A549 (cell line): ENCODE results near the gene VPS51. TPM values are rescaled to one million over a fixed set of nuclear protein-coding genes. Genes with fewer than 3 reads are reported as not detected.
A peak's percentile ranks its signal among the peaks of the same experiment; 100 is the strongest.

Experiments
- ATAC-seq, 2 experiments: fragments of 200-7000 bp in 1 of 2; fragments of >200 bp in 1 of 2; cut with Nextera tagmentation in 1 of 2; cut with Tn5 transposase in 1 of 2; 3 replicates each; pipeline versions ENCODE4 v1.8.0 to v1.9.1; 2018 to 2020; ENCODE audit warnings: mild to moderate bottlenecking in 1 of 2, moderate library complexity in 1 of 2
- CTCF ChIA-PET: fragments of 300-600 bp; sonication (Branson Sonifier 250); formaldehyde crosslinking; extraction: SDS; loops from one replicate; lab custom pipeline; 2021; ENCODE audit warnings: antibody characterized with exemption, inconsistent platforms; lab: Yijun Ruan, JAX
- POLR2A ChIA-PET: fragments of 350-600 bp; formaldehyde crosslinking; extraction: SDS; loops from one replicate; lab custom pipeline; 2021; ENCODE audit warnings: antibody characterized with exemption, inconsistent platforms; lab: Yijun Ruan, JAX
- DNase-seq, 2 experiments: peaks; one replicate each; pipeline versions ENCODE4 v3.0.0 to v3.0.0-alpha.2; 2011 to 2016; ENCODE audit warnings: low read depth in 1 of 2, low spot score in 1 of 2
- FAIRE-seq: peaks from 2 replicates; lab custom pipeline; 2011; peaks lifted over from hg19 to GRCh38; lab: Jason Lieb, UNC
- H3K27ac ChIP-seq, 2 experiments: fragments of >200 bp; sonication (Bioruptor Twin); formaldehyde crosslinking; 3 replicates each; pipeline ENCODE4 v1.5.1; 2016 to 2017
- H3K4me1 ChIP-seq: fragments of >200 bp; sonication (Bioruptor Twin); formaldehyde crosslinking; 3 replicates; pipeline ENCODE4 v1.6.1; 2016
- H3K4me2 ChIP-seq: fragments of >200 bp; sonication (Bioruptor Twin); formaldehyde crosslinking; 3 replicates; pipeline ENCODE4 v1.6.1; 2016
- H3K4me3 ChIP-seq: fragments of >200 bp; sonication (Bioruptor Twin); formaldehyde crosslinking; 3 replicates; pipeline ENCODE4 v1.5.1; 2016
- H3K9me3 ChIP-seq: fragments of >200 bp; sonication (Bioruptor Twin); formaldehyde crosslinking; 3 replicates; pipeline ENCODE4 v1.6.1; 2016
- CBX8 ChIP-seq: fragments of 200-600 bp; sonication (generic); IDR thresholded peaks from 2 replicates; pipeline ENCODE4 v1.6.1; 2016
- CHD4 ChIP-seq: fragments of 200-600 bp; sonication (generic); IDR thresholded peaks from 2 replicates; pipeline ENCODE4 v1.6.1; 2016; ENCODE audit warnings: antibody characterized with exemption, mild to moderate bottlenecking, borderline replicate concordance
- CTCF ChIP-seq: fragments of >200 bp; sonication (Bioruptor Twin); formaldehyde crosslinking; IDR thresholded peaks from 3 replicates; pipeline ENCODE4 v1.5.1; 2016
- E2F6 ChIP-seq: IDR thresholded peaks from 2 replicates; pipeline ENCODE4 v1.6.1; 2012; ENCODE audit warnings: low read depth, borderline replicate concordance
- EP300 ChIP-seq, 2 experiments: fragments of >200 bp; sonication (Bioruptor Twin); formaldehyde crosslinking; IDR thresholded peaks; 2 replicates in 1 of 2; 3 replicates in 1 of 2; pipeline ENCODE4 v1.6.1; 2016 to 2017
- ESRRA ChIP-seq: fragments of 150-350 bp; IDR thresholded peaks from 2 replicates; pipeline ENCODE4 v1.6.1; 2014; ENCODE audit warnings: mild to moderate bottlenecking, low read length, borderline replicate concordance
- FOSB ChIP-seq: fragments of 250-450 bp; sonication (Bioruptor Pico); IDR thresholded peaks from 2 replicates; pipeline ENCODE4 v1.5.0; 2020; ENCODE audit warnings: mild to moderate bottlenecking, moderate library complexity
- FOSL2 ChIP-seq, 2 experiments: fragments of 450-650 bp in 1 of 2; fragments of >200 bp in 1 of 2; sonication (Bioruptor Twin) in 1 of 2; formaldehyde crosslinking; IDR thresholded peaks; 2 replicates each; pipeline versions ENCODE4 v1.5.0 to v1.6.1; 2016 to 2020; ENCODE audit warnings: mild to moderate bottlenecking in 1 of 2, moderate library complexity in 1 of 2
- FOXS1 ChIP-seq: fragments of 250-450 bp; sonication (Bioruptor Pico); IDR thresholded peaks from 2 replicates; pipeline ENCODE4 v1.5.0; 2020; ENCODE audit warnings: mild to moderate bottlenecking, moderate library complexity
- GATA3 ChIP-seq: IDR thresholded peaks from 2 replicates; pipeline ENCODE4 v1.6.1; 2012; ENCODE audit warnings: borderline replicate concordance
- HDAC2 ChIP-seq: fragments of 200-600 bp; sonication (generic); IDR thresholded peaks from 2 replicates; pipeline ENCODE4 v1.6.1; 2016
- HMGXB4 ChIP-seq: fragments of 250-450 bp; sonication (Bioruptor Pico); IDR thresholded peaks from 2 replicates; pipeline ENCODE4 v1.5.0; 2021; ENCODE audit warnings: mild to moderate bottlenecking, moderate library complexity, borderline replicate concordance
- HOXA7 ChIP-seq: fragments of 250-450 bp; sonication (Bioruptor Pico); IDR thresholded peaks from 2 replicates; pipeline ENCODE4 v1.5.0; 2020; ENCODE audit warnings: mild to moderate bottlenecking, moderate library complexity
- HOXB13 ChIP-seq: fragments of 250-450 bp; sonication (Bioruptor Pico); IDR thresholded peaks from 2 replicates; pipeline ENCODE4 v1.5.0; 2020; ENCODE audit warnings: low read depth, mild to moderate bottlenecking, moderate library complexity
- JUNB ChIP-seq: fragments of >200 bp; sonication (Bioruptor Twin); formaldehyde crosslinking; IDR thresholded peaks from 2 replicates; pipeline ENCODE4 v1.6.1; 2016
- KDM5A ChIP-seq: fragments of 200-600 bp; sonication (generic); IDR thresholded peaks from 2 replicates; pipeline ENCODE4 v1.6.1; 2016; ENCODE audit warnings: antibody characterized with exemption, mild to moderate bottlenecking
- MAFK ChIP-seq: fragments of 450-650 bp; IDR thresholded peaks from 2 replicates; pipeline ENCODE4 v1.6.1; 2014; ENCODE audit not compliant: partially characterized antibody
- MAZ ChIP-seq: fragments of 150-350 bp; IDR thresholded peaks from 2 replicates; pipeline ENCODE4 v1.6.1; 2014; ENCODE audit warnings: antibody characterized with exemption, low read depth, low read length, borderline replicate concordance
- NFE2L2 ChIP-seq: fragments of 150-350 bp; conservative IDR thresholded peaks from 2 replicates; pipeline ENCODE4 v1.6.1; 2014; ENCODE audit warnings: low read length
- NPAS2 ChIP-seq: fragments of 250-450 bp; sonication (Bioruptor Pico); IDR thresholded peaks from 2 replicates; pipeline ENCODE4 v1.8.0; 2022; ENCODE audit warnings: mild to moderate bottlenecking, moderate library complexity, borderline replicate concordance
- NR3C1 ChIP-seq: fragments of >200 bp; sonication (Bioruptor Twin); formaldehyde crosslinking; IDR thresholded peaks from 3 replicates; pipeline ENCODE4 v1.6.1; 2017
- PBX3 ChIP-seq: IDR thresholded peaks from 2 replicates; pipeline ENCODE4 v1.6.1; 2012
- POLR2A ChIP-seq: IDR thresholded peaks from 2 replicates; pipeline ENCODE4 v1.6.1; 2012; ENCODE audit warnings: mild to moderate bottlenecking, low read length
- POLR2AphosphoS2 ChIP-seq: conservative IDR thresholded peaks from 2 replicates; pipeline ENCODE4 v1.6.1; 2012; ENCODE audit warnings: low read length, improper control_type of control experiment, inconsistent platforms
- RAD21 ChIP-seq, 2 experiments: fragments of >200 bp in 1 of 2; sonication (Bioruptor Twin) in 1 of 2; formaldehyde crosslinking in 1 of 2; IDR thresholded peaks in 1 of 2; conservative IDR thresholded peaks in 1 of 2; 2 replicates in 1 of 2; 3 replicates in 1 of 2; pipeline ENCODE4 v1.6.1; 2012 to 2018; ENCODE audit warnings: inconsistent platforms in 1 of 2
- RCOR1 ChIP-seq: fragments of 150-350 bp; IDR thresholded peaks from 2 replicates; pipeline ENCODE4 v1.6.1; 2014; ENCODE audit warnings: antibody characterized with exemption, low read length, low read depth
- RNF2 ChIP-seq: fragments of 200-600 bp; sonication (generic); IDR thresholded peaks from 2 replicates; pipeline ENCODE4 v1.6.1; 2016; ENCODE audit warnings: low read depth, mild to moderate bottlenecking, antibody characterized with exemption, moderate library complexity, borderline replicate concordance
- TFCP2L1 ChIP-seq: fragments of 250-450 bp; sonication (Bioruptor Pico); IDR thresholded peaks from 2 replicates; pipeline ENCODE4 v1.5.0; 2021; ENCODE audit warnings: mild to moderate bottlenecking
- TP53 ChIP-seq: fragments of 250-450 bp; sonication (Bioruptor Pico); IDR thresholded peaks from 2 replicates; pipeline ENCODE4 v1.5.0; 2021; ENCODE audit warnings: mild to moderate bottlenecking, moderate library complexity
- USF2 ChIP-seq: fragments of 450-650 bp; IDR thresholded peaks from 2 replicates; pipeline ENCODE4 v1.6.1; 2014; ENCODE audit warnings: antibody characterized with exemption
- ZC3H11A ChIP-seq: fragments of 450-650 bp; IDR thresholded peaks from 2 replicates; pipeline ENCODE4 v1.6.1; 2014; ENCODE audit warnings: antibody characterized with exemption, mild to moderate bottlenecking
- ZFP36 ChIP-seq: fragments of 450-650 bp; IDR thresholded peaks from 2 replicates; pipeline ENCODE4 v1.6.1; 2014; ENCODE audit warnings: borderline replicate concordance; ENCODE audit not compliant: partially characterized antibody
- ZSCAN20 ChIP-seq: fragments of 250-450 bp; sonication (Bioruptor Pico); IDR thresholded peaks from 2 replicates; pipeline ENCODE4 v1.8.0; 2022; ENCODE audit warnings: mild to moderate bottlenecking, moderate library complexity
- WGBS: methylation state at CpG from one replicate; pipeline ENCODE4 v1.1.6; 2017; ENCODE audit errors: missing lambda C conversion rate; 5-methylcytosine and 5-hydroxymethylcytosine counted together
- polyA plus RNA-seq, 4 experiments: library from polyadenylated mRNA; depleted of rRNA in 3 of 4; stranded (reverse); fragments of >200 nt; fragmentation: RNase III in 1 of 4; extraction: RNeasy Plus Mini Kit Qiagen cat#74134 plus additional on column Dnase treatment in 1 of 4; gene quantifications; 2 replicates in 3 of 4; 3 replicates in 1 of 4; pipeline ENCODE4 v1.2.3, GENCODE V29; 2011 to 2017

The VPS51 gene
- polyA plus RNA-seq, 2 of the 4 experiments (the other 2 are of a cell fraction): 37.2 to 51.0 TPM

GRCh38 chr11:65077451-65077850 lies 18.6 kb upstream of the VPS51 start:
- peak in 1 of 2 experiments; percentile 52 for DNase-seq
- H3K27ac ChIP-seq: no peak overlapping the region
- no peak overlapping the region for H3K4me2 ChIP-seq
- no peaks in the 10 kb centered on the region for H3K9me3 ChIP-seq
- ATAC-seq: peak; percentile 37 to 48; a peak in 5 of 6 replicates
- POLR2A ChIA-PET: no interaction called here
- FAIRE-seq: no peak
- CTCF ChIA-PET: interaction anchor here (0.7 to 5.5 kb wide), 13 partner anchors 9 to 230 kb away, joined by 3 to 35 read pairs (median 4); partner anchors contain the start of gene ARL2
- H3K4me3 ChIP-seq: no peak overlapping the region
- H3K4me1 ChIP-seq: peaks cover 22% of the 10 kb centered on the region
- TF ChIP-seq CBX8 (no peak), GATA3 (no peak), ESRRA (no peak), TFCP2L1 (no peak), POLR2A (no peak), TP53 (CRISPR knock-in tag) (no peak), JUNB (no peak), PBX3 (no peak), RNF2 (no peak), FOXS1 (CRISPR knock-in tag) (no peak), ZC3H11A (no peak), FOSL2 (IDR thresholded peaks at IDR 0.05) (no peak), FOSL2 (CRISPR knock-in tag; IDR thresholded peaks at IDR 0.05) (no peak), ZSCAN20 (CRISPR knock-in tag) (no peak), MAZ (no peak), MAFK (no peak), USF2 (no peak), HOXB13 (CRISPR knock-in tag) (no peak), NPAS2 (CRISPR knock-in tag) (no peak), FOSB (CRISPR knock-in tag) (no peak), HDAC2 (no peak)
- 70% methylated on average over 4 of the region's 4 CpGs for WGBS

- Histone ChIP-seq H3K4me2 (0 out of 3 replicates have a peak overlapping the region, but pooled peaks have one; percentile 11), H3K27ac (peak overlapping the region in 1 of 2 experiments; percentile 22; a peak in 1 of 6 replicates), H3K4me1 (peaks cover 29% of the 10 kb centered on the region), H3K9me3 (no peaks in the 10 kb centered on the region), H3K4me3 (no peak overlapping the region)
- ATAC-seq: peak; percentile 91 to 92
- FAIRE-seq: no peak
- peak; percentile 69 to 77 for DNase-seq
- ChIA-PET CTCF (interaction anchor here (0.5 to 5.5 kb wide), 23 partner anchors 8 to 1862 kb away, joined by 3 to 35 read pairs (median 4); partner anchors contain the start of genes ARL2, NAALADL1 and PPP2R5B), POLR2A (no interaction called here)
- 52% methylated on average over 3 of the region's 3 CpGs for WGBS
- TF ChIP-seq RCOR1 (no peak), CHD4 (no peak), HOXA7 (CRISPR knock-in tag) (no peak), NPAS2 (CRISPR knock-in tag) (no peak), NFE2L2 (no peak), CTCF (peak; percentile 47), RAD21 (conservative IDR thresholded peaks at IDR 0.05 in 1 of 2, IDR thresholded peaks at IDR 0.05 in 1 of 2) (peak; percentile 41 to 48; a peak in 3 of 5 replicates), POLR2AphosphoS2 (no peak), ZC3H11A (no peak), E2F6 (no peak), NR3C1 (no peak), MAZ (no peak), KDM5A (no peak), HMGXB4 (CRISPR knock-in tag) (no peak), ZFP36 (no peak), EP300 (IDR thresholded peaks at IDR 0.05) (no peak)
Measured at GRCh38 chr11:65078151-65078550, 17.9 kb upstream of the VPS51 start.
